Epidermal melanocyte (primary cell): ENCODE measurements around the gene HAAO.

ENCODE experiments used
- DNase-seq: peaks from one replicate; pipeline ENCODE4 v3.0.0; 2011; ENCODE audit warnings: low spot score; ENCODE audit not compliant: insufficient read length

The HAAO gene

GRCh38 chr2:42768706-42769256 lies 23.6 kb downstream of the HAAO start:
- no peak for DNase-seq

GRCh38 chr2:42767899-42768705 lies 24.3 kb downstream of the HAAO start:
- no peak for DNase-seq

DNA sequence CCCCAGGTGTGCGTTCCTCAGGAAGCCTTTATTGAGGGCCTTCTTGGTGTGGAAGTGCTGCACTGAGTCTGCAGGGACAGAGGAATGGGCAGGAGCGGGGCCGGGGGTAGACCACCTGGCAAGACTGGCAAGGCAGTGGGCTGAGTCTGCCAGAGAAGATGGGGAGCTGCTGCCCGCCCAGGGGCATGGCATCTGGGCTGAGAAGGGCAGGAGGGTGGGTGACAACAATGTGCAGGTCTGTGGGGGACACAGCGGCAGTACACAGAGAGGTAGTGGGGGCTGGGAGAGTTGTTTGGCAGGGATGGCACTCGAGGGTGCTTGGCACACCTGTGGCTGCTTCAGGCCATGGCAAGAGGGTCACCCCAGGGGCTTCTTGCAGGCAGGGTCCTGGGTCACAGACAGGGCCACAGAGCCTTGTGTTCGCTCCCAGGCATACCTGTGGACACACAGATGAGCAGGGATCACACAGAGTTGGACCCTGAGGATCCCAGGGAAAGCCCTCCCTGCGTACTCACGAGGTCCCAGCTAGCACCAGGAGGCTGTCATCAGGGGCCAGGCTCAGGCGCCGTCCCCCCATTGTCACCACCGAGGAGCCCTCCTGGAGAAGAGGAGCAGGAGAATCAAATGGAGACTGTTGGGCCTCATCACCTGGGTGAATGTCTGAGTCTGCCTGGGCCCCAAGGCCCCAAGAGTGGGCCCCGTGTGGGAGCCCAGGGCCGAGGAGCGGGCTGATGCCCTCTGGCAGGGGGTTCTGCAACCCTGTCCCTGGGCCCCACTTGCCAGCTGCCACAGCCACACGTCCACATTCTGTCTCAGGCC lies 25.1 kb downstream of the HAAO start:
- no peak for DNase-seq

DNA sequence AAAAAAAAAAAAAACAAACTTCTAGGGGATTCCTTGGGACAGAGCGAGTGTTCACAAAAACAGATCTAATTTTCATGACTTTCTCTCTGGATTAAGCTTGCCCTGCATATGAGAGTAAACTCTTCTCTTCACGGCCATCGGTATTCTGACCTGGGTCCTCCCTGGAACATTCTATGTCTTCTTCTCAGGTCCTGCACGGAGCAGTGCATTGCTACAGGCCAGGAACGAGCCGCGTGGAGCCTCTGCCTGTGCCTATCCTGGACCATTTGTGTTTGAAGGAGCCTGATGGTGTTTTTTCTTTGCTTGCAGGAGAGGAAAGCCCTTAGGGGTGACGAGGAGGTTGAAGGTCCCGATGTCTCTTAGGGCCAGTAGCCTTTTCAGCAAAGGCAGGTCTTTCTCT lies 26.7 kb downstream of the HAAO start:
- DNase-seq, result no peak

DNA sequence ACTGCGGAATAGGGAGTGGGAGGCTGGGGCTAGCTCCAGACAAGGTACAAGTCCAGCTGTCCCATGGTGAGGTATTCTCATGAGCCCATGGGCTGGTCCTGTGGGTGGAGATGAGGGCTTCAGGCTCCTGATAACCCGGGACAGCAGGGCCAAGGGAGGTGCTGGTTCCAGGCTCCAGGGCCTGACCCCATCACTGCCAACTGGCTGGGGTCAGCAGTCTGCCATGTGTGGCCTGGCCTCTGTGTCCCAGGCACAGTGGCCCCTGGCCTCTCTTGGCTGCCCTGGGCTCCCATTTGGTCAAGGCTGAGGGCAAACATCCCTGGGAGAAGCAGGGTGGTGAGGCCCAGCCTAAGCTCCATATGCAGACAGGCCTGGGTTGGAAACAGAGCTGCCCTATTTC lies 27.5 kb downstream of the HAAO start:
- no peak for DNase-seq

GRCh38 chr2:42764096-42764495 lies 28.3 kb downstream of the HAAO start, which contains the start of gene OXER1:
Gene OXER1 (minus strand): TSS chr2:42764135. CDS start chr2:42764062, 73 bp downstream.
- DNase-seq, result no peak

- DNase-seq, result no peak
Measured at GRCh38 chr2:42762823-42763804, 29.3 kb downstream of the HAAO start.

DNA sequence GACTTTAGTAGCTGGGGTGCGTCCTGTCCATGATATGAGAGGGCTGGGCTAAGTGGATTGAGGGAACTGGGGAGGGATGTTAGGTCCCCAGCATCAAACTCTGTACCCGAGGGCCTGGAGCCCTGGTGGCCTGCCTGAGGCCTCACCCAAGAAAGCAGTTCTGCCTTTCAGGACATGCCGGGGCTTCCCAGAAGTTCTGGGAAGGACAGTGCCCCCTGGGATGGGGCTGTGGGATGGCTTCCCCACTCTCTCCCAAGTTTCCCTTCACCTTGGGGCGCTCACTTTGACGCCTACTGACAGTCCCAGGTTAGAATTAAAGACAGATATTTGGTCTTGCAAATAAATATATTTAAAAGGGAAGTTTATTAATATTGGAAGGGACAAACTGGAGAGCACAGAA lies 30.2 kb downstream of the HAAO start:
- no peak for DNase-seq

DNA sequence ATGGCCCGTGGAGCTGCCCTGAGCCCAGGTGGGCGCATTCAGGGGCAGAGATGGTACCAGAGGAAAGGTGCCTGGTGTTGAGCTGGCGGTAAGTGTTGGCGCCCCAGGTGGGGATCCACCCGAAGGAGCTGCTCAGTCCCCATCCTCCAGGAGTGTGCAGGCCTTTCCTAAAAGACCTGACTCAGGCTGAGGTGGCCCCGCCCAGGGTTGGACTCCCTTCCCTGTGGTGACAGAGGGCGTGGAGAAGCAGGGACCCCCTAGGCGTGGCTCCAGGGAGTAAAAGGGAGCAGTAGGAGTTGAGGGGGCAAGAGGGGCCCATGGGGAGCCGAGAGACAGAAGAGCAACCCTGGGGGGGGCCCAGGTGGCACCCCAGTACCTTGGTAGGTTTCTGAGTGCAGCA lies 30.8 kb downstream of the HAAO start:
- DNase-seq, result no peak

DNA sequence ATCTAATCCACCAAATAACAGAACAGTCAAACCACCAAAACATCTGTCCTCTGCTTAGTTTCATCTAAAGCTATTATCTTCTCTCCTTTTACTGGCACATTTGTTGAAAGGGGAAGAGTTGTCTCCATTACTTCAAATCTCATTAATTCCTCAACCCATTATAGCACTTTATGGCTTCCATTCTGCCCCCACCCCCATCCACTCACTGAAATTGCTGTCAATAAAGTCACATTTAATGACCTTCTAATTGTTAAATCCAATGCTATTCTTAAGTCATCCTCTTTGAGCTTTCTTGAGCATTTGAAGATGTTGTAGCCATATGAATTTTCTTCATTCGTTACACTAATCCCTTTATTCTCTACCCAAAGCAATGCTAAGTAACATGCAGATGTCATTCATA lies 33.6 kb downstream of the HAAO start:
- DNase-seq, result no peak

DNA sequence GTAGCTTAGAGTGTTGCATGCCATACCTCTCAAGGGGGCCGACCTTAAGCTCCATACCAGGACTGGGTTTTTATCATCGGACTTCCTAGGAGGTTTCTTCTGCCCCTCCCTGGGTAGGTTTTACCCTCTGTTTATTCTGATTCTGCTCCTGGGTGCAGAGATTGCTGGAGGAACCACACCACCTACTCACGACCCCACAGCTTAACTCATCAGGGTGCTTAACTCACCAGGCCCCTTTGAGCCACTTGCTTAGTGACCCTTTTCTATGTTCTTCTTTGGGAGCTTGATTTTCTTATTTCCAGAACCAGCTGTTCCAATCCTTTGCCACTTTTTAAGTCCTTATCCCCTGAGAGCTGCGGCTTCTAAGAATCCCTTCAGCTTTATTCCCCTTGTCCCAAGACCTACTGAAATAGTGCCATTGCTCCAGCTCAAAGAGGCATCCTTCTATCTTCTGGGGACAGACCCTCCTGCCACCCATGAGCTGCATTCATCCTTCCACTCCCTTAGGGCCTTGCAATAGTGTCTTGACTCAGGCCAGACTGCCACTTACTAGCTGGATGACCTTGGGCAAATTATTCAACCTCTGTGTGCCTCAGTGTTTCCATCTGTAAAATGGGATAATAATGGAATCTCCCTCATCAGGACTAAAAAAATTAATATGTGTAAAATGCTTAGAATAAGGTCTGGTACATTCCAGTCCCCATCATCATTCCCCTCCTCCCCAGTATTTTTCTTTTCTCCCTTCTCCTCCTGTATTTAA lies 34.2 kb downstream of the HAAO start:
- DNase-seq, result no peak

GRCh38 chr2:42756966-42757513 lies 35.3 kb downstream of the HAAO start:
- DNase-seq, result no peak

DNA sequence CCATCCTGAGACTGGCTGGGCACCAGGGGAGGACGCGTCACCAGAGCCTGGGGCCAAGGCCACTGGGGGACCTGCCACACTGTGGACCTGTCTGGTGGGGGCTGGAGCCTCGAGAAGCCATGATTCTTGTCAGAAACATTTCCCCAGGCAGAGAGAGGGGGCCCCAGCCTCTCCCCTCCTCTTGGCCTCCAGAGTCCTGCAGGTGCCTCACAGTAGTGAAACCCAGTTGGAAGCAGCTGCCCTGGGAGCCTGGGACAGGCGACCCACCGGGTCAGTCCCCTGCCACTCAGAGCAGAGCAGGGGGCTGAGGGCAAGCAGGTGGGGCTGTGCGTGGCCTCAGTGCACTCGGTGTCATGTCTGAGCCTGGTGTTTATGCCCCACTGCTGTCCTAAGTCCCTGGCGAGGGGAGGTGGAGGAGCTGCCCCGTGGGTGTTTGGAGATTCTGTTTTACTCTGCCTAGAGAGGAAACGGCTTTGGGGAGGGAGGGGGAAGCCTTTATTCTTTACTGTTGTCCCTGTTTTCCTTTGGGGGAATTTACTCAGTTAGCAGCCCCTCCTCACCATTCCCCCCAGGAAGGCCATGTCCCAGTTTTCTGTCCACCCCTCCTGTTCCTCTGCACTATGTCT lies 36.1 kb downstream of the HAAO start:
- no peak for DNase-seq

GRCh38 chr2:42755191-42755880 lies 37.0 kb downstream of the HAAO start:
- DNase-seq, result no peak

DNA sequence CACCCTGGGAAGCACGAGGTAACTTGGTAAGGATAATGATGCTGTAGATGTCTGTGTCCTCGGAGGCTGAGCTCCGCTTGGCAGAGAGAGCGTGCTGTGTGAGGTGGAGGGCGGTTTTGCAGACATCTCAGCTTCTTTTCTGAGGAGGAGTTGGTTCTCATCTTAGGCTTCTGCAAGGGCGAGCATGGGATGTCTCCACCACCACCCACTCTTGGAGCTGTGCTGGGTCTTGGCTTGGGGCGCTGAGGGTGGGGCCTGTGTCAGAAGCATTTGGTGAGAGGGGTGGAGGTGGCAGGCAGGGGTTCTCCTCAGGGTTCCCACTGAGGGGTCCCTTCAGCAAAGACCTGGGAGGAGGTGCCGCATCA lies 37.6 kb downstream of the HAAO start:
- DNase-seq, result no peak

DNA sequence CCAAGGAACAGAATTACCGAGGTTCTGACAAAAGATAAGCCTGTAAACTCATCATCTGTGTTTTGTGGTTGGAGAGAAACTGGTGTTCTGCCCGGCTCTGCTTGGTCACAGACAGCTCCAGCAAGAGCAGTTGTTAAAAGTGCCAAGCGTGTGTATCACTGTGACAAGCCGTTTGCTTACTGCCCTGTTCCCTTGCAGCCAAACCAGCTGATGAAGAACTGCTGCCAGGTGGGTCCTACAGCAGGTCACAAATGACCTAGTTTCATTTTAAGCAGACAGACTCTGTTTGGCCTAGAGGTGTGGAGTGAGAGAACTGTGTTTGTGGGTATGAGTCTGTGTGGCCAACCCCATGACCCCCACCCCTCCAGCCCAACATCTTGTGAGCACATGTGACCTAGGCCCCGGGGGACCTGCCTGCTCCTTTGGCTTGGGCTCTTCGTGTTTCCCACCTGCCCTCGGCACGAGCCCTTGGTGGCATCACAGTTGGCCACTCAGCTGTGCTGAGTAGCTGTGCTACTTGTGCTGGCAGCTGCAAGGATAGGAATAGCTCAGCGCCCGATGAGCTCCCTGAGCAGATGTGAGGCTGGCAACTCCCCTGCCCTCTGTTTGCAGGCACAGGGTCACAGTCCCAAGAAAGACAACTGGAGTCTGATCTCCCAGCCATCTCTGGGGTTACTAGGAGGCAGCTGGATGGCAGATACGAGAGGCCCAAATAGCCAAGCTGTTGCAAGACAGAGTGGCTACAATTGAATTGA lies 38.2 kb downstream of the HAAO start:
- DNase-seq, result no peak

DNA sequence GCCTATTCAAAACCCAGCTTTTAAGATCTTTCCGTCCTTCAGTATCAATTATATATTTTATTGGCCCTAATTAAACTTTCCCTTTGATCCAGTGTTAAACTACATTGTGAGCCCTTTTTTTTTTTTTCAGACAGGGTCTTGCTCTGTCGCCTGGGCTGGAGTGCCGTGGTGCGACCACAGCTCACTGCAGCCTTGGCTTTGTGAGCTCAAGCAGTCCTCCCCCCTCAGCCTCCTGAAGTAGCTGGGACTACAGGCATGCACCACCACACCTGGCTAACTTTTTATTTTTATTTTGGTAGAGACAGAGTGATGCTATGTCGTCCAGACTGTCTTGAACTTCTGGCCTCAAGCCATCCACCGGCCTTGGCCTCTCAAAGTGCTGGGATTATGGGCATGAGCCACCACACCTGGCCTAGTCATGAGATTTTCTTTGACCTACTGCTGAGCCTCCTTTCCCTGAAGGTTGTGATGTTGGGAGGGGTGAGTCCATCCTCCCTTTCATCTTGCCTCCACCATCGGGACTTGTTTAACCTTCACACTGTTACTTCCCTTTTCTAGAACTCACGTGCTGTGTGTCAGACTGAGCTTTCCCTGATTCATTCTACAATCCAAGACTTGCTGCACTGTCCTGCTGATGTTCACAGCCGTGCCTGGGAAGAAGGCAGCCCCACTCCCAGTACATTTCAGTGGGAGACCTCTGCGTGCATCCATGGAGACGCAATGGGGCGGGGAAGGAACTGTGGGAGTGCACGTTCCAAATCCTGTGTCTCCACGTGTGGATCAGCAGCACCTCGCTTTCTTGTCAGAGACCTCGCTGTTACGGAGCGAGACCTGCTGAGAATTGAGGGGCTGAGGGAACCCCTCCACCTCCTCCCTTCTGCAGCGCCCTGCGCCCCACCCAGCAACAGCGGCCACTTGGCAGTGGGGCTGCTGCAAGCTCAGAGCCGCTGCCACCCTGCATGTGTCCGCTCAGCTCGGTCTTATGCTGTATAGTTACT lies 39.3 kb downstream of the HAAO start:
- DNase-seq, result no peak
